Stomach (tissue), 9 donors: Measurements from ENCODE around the gene LCN10. TPM values are rescaled to one million over a fixed set of nuclear protein-coding genes. Genes with fewer than 3 reads are reported as not detected.

Experiments used
- DNase-seq, 2 donors: peaks; one replicate each; pipeline versions ENCODE4 v3.0.0 to v3.0.0-alpha.2; 2013 to 2019
- H3K27ac ChIP-seq, 5 donors: fragments of 200-600 bp in 4 of 5; sonication (generic) in 4 of 5; one replicate each; pipeline ENCODE4 v1.5.1; 2013 to 2019; ENCODE audit warnings: mild to moderate bottlenecking in 1 of 5, moderate library complexity in 1 of 5
- H3K27me3 ChIP-seq, 3 donors: fragments of 200-600 bp; sonication (generic); one replicate each; pipeline ENCODE4 v1.5.1; 2017 to 2019; ENCODE audit warnings: mixed run types in 1 of 3
- H3K36me3 ChIP-seq, 4 donors: fragments of 200-600 bp; sonication (generic); 1 replicate in 3 of 4; 2 replicates in 1 of 4; pipeline ENCODE4 v1.5.1; 2016 to 2019
- H3K4me1 ChIP-seq, 4 donors: fragments of 200-600 bp; sonication (generic); one replicate each; pipeline ENCODE4 v1.5.1; 2016 to 2019
- H3K4me3 ChIP-seq, 4 donors: fragments of 200-600 bp; sonication (generic) in 3 of 4; one replicate each; pipeline ENCODE4 v1.5.1; 2016 to 2019; ENCODE audit warnings: mild to moderate bottlenecking in 1 of 4
- H3K9me3 ChIP-seq, 4 donors: fragments of 200-600 bp; sonication (generic); one replicate each; pipeline ENCODE4 v1.5.1; 2016 to 2019
- EP300 ChIP-seq: sonication (generic); formaldehyde crosslinking; IDR thresholded peaks from one replicate; pipeline ENCODE4 v1.6.1; 2017; ENCODE audit warnings: antibody characterized with exemption
- POLR2A ChIP-seq, 4 donors: fragments of 450-650 bp; IDR thresholded peaks; one replicate each; pipeline ENCODE4 v1.6.1; 2016; ENCODE audit warnings: antibody characterized with exemption in 4 of 4, control low read depth in 2 of 4, mild to moderate bottlenecking in 1 of 4, moderate library complexity in 1 of 4
- POLR2AphosphoS5 ChIP-seq, 3 donors: sonication (generic); formaldehyde crosslinking; IDR thresholded peaks; one replicate each; pipeline ENCODE4 v1.6.1; 2016; ENCODE audit warnings: antibody characterized with exemption in 3 of 3
- WGBS, 5 donors: extraction: QIAGEN DNeasy Blood & Tissue Kit in 3 of 5; methylation state at CpG; one replicate each; pipeline versions ENCODE4 v1.1.5 to v1.1.7; 2013 to 2018; 5-methylcytosine and 5-hydroxymethylcytosine counted together
- intact Hi-C: fragments of 100-400 bp; cut with DNase I; formaldehyde crosslinking; loops from one replicate; pipeline ENCODE4 v1.15.1; 2023; ENCODE audit warnings: low total_unique reads
- polyA plus RNA-seq, 3 donors: library from polyadenylated mRNA; stranded (reverse); fragments of 200-250 nt; gene quantifications; one replicate each; pipeline ENCODE4 v1.2.3, GENCODE V29; 2013
- total RNA-seq, 5 donors: library from RNA; depleted of rRNA; stranded (reverse); fragments of >200 nt; gene quantifications; one replicate each; pipeline versions ENCODE4 v1.1.0 to v1.2.3, GENCODE V29; 2014 to 2016
- TF ChIP-seq, protein P1 (sequence below), 7 experiments: fragments of 450-650 bp in 4 of 7; fragments of 200-600 bp in 3 of 7; sonication (generic) in 3 of 7; IDR thresholded peaks; one replicate each; pipeline ENCODE4 v1.5.1; 2016 to 2019; ENCODE audit warnings: antibody characterized with exemption in 7 of 7, control low read depth in 2 of 7, mild to moderate bottlenecking in 1 of 7
- donor health status: healthy with polysubstance abuse.
- donor health status: Bipolar disorder and iron deficiency.
- donor health status: healthy.

Gene LCN10
- total and polyA plus RNA-seq, 8 donors = 0.58 to 25.5 (median 8.5) TPM

DNA sequence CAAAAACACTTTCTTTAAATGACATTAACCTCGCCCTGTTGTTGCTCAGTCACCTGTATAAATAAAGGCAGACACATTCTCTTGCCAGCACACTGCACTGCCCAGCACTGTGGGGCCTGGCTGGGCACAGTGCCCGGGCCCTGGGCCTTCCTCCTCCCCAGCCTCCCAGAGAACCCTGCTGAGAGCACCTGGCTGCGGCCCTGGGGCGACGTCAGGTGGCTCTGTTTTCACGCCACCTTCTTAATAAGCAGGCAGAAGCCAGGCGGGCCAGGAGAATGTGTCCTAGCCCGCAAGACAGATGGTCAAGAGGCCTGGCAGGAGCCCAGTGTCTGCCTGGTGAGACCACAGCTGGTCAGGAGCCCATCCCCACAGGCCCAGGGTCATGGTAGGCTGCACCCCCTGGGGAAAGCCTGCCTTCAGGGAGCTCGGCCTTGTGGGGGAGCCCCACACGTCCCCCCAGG, 47.3 kb downstream of the LCN10 start:
- WGBS, 5 donors = 29 to 62% (median 40%) methylated on average over 2 to 10 of the region's 10 CpGs
- Histone ChIP-seq H3K4me1 (peaks cover 54 to 78% (median 67%) of the 10 kb centered on the region in 4 donors), H3K27ac (peak overlapping the region; percentile 57 to 82 (median 73)), H3K36me3 (no peaks in the 10 kb centered on the region), H3K4me3 (no peak overlapping the region), H3K27me3 (peaks cover 0 to 15% (median 4%) of the 10 kb centered on the region in 3 donors), H3K9me3 (no peaks in the 10 kb centered on the region)
- TF ChIP-seq POLR2AphosphoS5 (IDR thresholded peaks at IDR 0.05) = peak in 2 of 3 donors; percentile 39 to 71
- TF ChIP-seq, protein P1, sequence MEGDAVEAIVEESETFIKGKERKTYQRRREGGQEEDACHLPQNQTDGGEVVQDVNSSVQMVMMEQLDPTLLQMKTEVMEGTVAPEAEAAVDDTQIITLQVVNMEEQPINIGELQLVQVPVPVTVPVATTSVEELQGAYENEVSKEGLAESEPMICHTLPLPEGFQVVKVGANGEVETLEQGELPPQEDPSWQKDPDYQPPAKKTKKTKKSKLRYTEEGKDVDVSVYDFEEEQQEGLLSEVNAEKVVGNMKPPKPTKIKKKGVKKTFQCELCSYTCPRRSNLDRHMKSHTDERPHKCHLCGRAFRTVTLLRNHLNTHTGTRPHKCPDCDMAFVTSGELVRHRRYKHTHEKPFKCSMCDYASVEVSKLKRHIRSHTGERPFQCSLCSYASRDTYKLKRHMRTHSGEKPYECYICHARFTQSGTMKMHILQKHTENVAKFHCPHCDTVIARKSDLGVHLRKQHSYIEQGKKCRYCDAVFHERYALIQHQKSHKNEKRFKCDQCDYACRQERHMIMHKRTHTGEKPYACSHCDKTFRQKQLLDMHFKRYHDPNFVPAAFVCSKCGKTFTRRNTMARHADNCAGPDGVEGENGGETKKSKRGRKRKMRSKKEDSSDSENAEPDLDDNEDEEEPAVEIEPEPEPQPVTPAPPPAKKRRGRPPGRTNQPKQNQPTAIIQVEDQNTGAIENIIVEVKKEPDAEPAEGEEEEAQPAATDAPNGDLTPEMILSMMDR (IDR thresholded peaks at IDR 0.05) = no peak
- intact Hi-C loops = no loop called here
- peak; percentile 82 to 93 for DNase-seq

DNA sequence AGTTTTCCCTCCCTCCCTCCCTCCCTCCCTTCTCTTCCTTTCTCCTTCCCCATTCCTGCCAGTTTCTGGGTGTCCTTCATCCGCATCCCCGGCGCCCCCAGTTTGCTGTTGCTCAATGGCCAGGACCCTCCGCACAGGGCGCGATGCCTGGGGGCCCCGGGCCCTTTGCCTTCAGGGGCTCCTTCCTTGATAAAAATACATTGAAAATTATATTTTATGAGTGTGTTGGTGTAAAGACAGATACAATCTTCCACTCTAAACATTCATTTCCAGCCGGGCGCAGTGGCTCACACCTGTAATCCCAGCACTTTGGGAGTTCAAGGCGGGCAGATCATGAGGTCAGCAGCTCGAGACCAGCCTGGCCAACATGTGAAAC, 47.9 kb downstream of the LCN10 start:
- intact Hi-C loops = no loop called here
- Histone ChIP-seq H3K36me3 (no peaks in the 10 kb centered on the region), H3K9me3 (no peaks in the 10 kb centered on the region), H3K27ac (peak overlapping the region; percentile 57 to 82 (median 73)), H3K4me1 (peaks cover 60 to 80% (median 69%) of the 10 kb centered on the region in 4 donors), H3K27me3 (peaks cover 0 to 8% (median 0%) of the 10 kb centered on the region in 3 donors), H3K4me3 (no peak overlapping the region)
- 68 to 82% (median 70%) methylated on average over 11 of the region's 11 CpGs for WGBS, 5 donors
- DNase-seq = no peak
- TF ChIP-seq POLR2AphosphoS5 (IDR thresholded peaks at IDR 0.05) = no peak
- no peak for TF ChIP-seq EP300
- TF ChIP-seq, protein P1 (IDR thresholded peaks at IDR 0.05) = no peak
- no peak for TF ChIP-seq POLR2A (IDR thresholded peaks at IDR 0.05)

DNA sequence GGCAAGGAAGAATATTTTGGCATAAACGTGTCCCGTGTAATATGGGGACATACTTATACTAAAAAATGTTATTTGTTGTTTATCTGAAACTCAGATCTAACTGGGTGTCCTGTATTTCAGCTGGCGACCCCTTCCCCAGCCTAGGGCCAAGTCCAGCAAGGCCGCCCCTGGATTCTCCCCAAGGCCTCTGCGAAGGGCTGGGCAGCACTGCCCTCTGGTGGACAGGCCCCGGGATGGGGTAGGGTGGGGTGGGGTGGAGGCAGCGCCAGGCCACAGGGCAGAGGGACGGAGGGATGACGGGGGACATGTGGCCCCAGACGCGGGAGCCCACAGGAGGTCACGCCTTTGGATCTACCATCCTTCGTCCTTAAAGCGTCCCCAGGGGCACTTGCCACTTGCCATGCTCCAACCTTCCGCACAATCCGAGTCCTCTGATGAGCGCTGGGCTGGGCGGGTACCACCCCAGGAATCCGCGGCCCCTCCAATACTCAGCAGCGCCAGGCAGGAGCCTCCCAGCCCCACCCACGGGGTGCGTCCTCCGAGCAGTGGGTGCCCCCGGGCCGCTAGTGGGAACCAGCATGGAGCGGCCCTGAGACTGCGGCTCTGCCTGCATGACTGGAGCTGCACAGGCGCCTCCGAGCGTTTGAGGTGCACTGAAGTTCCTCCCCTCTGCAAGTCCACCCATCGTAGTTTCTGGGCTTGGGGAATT, 48.4 kb downstream of the LCN10 start:
- 25 to 40% (median 29%) methylated on average over 17 to 32 of the region's 32 CpGs for WGBS, 5 donors

DNA sequence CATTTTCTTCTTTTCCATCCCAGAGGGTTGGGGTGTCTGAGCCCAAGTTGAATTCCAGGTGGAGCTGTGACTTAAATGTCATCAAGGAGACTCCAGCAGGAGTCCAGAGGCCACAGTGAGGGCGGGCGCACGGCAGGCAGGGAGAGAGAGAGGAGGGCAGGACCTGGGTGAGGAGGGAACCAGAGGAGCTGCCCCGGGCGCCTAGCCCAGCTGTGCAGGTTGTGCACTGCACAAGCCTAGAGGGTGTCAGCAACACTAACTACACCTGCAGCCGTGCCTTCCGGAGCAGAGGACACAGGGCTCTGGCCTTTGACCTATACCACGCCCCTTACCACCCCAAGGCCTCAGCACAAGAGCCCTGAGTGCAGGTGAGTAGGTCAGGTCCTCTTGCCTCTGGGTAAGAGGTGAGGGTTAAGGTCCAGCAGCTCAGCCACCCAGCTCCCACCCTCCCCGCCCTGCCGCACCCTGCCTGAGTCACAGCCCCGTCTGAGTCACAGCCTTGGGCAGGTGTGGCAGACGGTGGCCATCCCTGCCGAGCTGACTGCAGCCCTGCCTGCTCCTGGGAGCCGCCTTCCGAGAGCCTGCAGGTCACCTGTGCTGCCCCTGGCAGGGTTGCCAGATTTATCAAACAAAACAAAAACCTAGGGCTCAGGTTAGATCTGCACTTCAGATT, 49.1 kb downstream of the LCN10 start:
- no peak for TF ChIP-seq EP300
- TF ChIP-seq POLR2AphosphoS5 (IDR thresholded peaks at IDR 0.05) = peak in 2 of 3 donors; percentile 12 to 53
- TF ChIP-seq, protein P1 (IDR thresholded peaks at IDR 0.05) = no peak
- TF ChIP-seq POLR2A (IDR thresholded peaks at IDR 0.05) = no peak
- intact Hi-C loops = no loop called here
- Histone ChIP-seq H3K9me3 (no peaks in the 10 kb centered on the region), H3K4me1 (peaks cover 61 to 90% (median 78%) of the 10 kb centered on the region in 4 donors), H3K4me3 (no peak overlapping the region), H3K27ac (peak overlapping the region; percentile 57 to 82 (median 73)), H3K27me3 (peaks cover 0 to 5% (median 0%) of the 10 kb centered on the region in 3 donors), H3K36me3 (no peaks in the 10 kb centered on the region)
- 32 to 53% (median 37%) methylated on average over 10 to 15 of the region's 15 CpGs for WGBS, 5 donors
- DNase-seq = peak; percentile 88 to 94

More for the DNA sequence above, 48.4 kb downstream of the LCN10 start:
- peak; percentile 79 to 85 for DNase-seq
- no peaks in the 10 kb centered on the region for H3K9me3 ChIP-seq
- no peak for TF ChIP-seq POLR2AphosphoS5 (IDR thresholded peaks at IDR 0.05)
- TF ChIP-seq, protein P1 (IDR thresholded peaks at IDR 0.05) = peak in 5 of 7 experiments; percentile 37 to 81 (median 62)
- no peak for TF ChIP-seq POLR2A (IDR thresholded peaks at IDR 0.05)
- no peak overlapping the region for H3K4me3 ChIP-seq
- H3K36me3 ChIP-seq = no peaks in the 10 kb centered on the region
- peaks cover 0 to 5% (median 0%) of the 10 kb centered on the region in 3 donors for H3K27me3 ChIP-seq
- H3K4me1 ChIP-seq = peaks cover 61 to 83% (median 72%) of the 10 kb centered on the region in 4 donors
- H3K27ac ChIP-seq = peak overlapping the region; percentile 57 to 82 (median 73)
- intact Hi-C loops = no loop called here
